Testis (tissue), 3 donors: Measurements from ENCODE around the gene CXCR2. TPM values are rescaled to one million over a fixed set of nuclear protein-coding genes. Genes with fewer than 3 reads are reported as not detected.
"Not testable (repeated sequence)": the region's sequence is repeated elsewhere in the genome, so short reads cannot be mapped to it uniquely, and the experiment has no call there.

ENCODE experiments used
- DNase-seq: peaks from one replicate; pipeline ENCODE4 v3.0.0-alpha.2; 2019
- H3K27ac ChIP-seq, 2 donors: fragments of 200-600 bp; sonication (generic); one replicate each; pipeline ENCODE4 v1.5.1; 2019
- H3K27me3 ChIP-seq: fragments of 200-600 bp; sonication (generic); one replicate; pipeline ENCODE4 v1.5.1; 2019
- H3K36me3 ChIP-seq: fragments of 200-600 bp; sonication (generic); one replicate; pipeline ENCODE4 v1.5.1; 2017; ENCODE audit warnings: low read depth; ENCODE audit errors: missing control alignments
- H3K4me1 ChIP-seq: fragments of 200-600 bp; sonication (generic); one replicate; pipeline ENCODE4 v1.5.1; 2019
- H3K4me3 ChIP-seq, 2 donors: fragments of 200-600 bp; sonication (generic); one replicate each; pipeline ENCODE4 v1.5.1; 2017 to 2019
- H3K9me3 ChIP-seq: fragments of 200-600 bp; sonication (generic); one replicate; pipeline ENCODE4 v1.5.1; 2017
- POLR2A ChIP-seq: fragments of 450-650 bp; IDR thresholded peaks from one replicate; pipeline ENCODE4 v1.6.1; 2017; ENCODE audit warnings: antibody characterized with exemption, mild to moderate bottlenecking, moderate library complexity
- WGBS, 2 donors: methylation state at CpG; one replicate each; pipeline ENCODE4 v1.1.5; 2018; 5-methylcytosine and 5-hydroxymethylcytosine counted together
- intact Hi-C: fragments of 100-400 bp; cut with DNase I; formaldehyde crosslinking; loops from one replicate; pipeline ENCODE4 v1.15.1; 2023; ENCODE audit warnings: low total_unique reads
- polyA plus RNA-seq: library from polyadenylated mRNA; stranded (reverse); fragments of 350-450 nt; fragmentation: Illumina TruSeq; extraction: RNeasy Lipid Tissue Mini Kit (QIAGEN cat#74804); gene quantifications from one replicate; pipeline ENCODE4 v1.2.3, GENCODE V29; 2014; ENCODE audit warnings: low read depth, low replicate concordance; ENCODE audit not compliant: insufficient read depth
- total RNA-seq, 2 donors: library from RNA; depleted of rRNA; stranded (reverse); fragments of >200 nt; gene quantifications; one replicate each; pipeline ENCODE4 v1.2.3, GENCODE V29; 2016
- TF ChIP-seq, protein P1 (sequence below), 3 experiments: fragments of 450-650 bp in 2 of 3; fragments of 200-600 bp in 1 of 3; sonication (generic) in 1 of 3; IDR thresholded peaks; one replicate each; pipeline ENCODE4 v1.5.1; 2016 to 2019; ENCODE audit warnings: antibody characterized with exemption in 3 of 3, mild to moderate bottlenecking in 2 of 3, moderate library complexity in 1 of 3

CXCR2 gene
- total and polyA plus RNA-seq, 3 donors from 2014 or later: 0.12 to 0.45 TPM; not detected in 1

DNA sequence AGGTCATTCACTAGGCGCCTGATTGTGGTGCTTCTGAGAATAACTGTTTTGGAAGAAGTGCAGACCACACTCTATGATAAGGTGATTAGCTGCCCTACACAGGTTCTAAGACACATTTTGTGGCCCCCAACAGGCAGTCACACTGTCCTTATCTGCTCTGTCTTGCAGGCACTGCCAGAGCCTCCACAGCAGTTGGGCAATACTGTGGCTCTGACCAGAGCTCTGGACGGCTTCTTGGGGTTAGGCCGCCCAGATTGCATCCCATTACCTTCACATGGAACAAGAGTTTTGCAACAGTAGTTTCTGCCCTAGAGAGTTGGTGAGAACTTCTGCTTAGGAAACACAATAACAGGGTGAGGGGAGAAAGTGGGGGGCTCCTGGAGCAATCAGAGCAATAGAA, 34.1 kb upstream of the CXCR2 start:
- Histone ChIP-seq H3K36me3 (no peaks in the 10 kb centered on the region), H3K4me3 (no peak overlapping the region), H3K27me3 (no peaks in the 10 kb centered on the region), H3K4me1 (no peaks in the 10 kb centered on the region), H3K9me3 (no peaks in the 10 kb centered on the region), H3K27ac (no peak overlapping the region)
- no peak for DNase-seq
- TF ChIP-seq, protein P1, sequence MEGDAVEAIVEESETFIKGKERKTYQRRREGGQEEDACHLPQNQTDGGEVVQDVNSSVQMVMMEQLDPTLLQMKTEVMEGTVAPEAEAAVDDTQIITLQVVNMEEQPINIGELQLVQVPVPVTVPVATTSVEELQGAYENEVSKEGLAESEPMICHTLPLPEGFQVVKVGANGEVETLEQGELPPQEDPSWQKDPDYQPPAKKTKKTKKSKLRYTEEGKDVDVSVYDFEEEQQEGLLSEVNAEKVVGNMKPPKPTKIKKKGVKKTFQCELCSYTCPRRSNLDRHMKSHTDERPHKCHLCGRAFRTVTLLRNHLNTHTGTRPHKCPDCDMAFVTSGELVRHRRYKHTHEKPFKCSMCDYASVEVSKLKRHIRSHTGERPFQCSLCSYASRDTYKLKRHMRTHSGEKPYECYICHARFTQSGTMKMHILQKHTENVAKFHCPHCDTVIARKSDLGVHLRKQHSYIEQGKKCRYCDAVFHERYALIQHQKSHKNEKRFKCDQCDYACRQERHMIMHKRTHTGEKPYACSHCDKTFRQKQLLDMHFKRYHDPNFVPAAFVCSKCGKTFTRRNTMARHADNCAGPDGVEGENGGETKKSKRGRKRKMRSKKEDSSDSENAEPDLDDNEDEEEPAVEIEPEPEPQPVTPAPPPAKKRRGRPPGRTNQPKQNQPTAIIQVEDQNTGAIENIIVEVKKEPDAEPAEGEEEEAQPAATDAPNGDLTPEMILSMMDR (IDR thresholded peaks at IDR 0.05): no peak
- no peak for TF ChIP-seq POLR2A
- WGBS, 2 donors: 74 to 85% methylated on average over 3 of the region's 3 CpGs
- intact Hi-C loops: no loop called here

DNA sequence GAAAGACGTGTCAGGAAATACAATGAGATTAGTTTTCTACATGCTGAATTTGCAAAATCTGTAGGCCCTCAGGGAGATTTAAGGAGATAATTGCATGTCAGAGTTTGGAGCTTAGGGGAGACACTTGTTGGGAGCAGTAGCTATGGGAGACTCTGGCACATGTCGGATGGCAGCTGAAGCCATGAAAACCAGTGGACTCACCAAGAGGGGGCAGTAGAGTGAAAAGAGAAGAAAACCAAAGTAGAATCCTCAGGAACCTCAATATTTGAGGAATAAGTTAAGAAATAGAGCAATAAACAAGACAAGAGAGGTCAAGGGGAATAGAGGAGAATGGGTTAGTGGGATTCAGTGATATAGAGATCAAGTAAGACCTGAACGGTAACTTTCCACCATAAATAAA, 31.9 kb upstream of the CXCR2 start:
- no peak for TF ChIP-seq POLR2A
- TF ChIP-seq, protein P1 (IDR thresholded peaks at IDR 0.05): no peak
- DNase-seq: no peak
- no peaks in the 10 kb centered on the region for H3K9me3 ChIP-seq
- no peaks in the 10 kb centered on the region for H3K36me3 ChIP-seq
- no peaks in the 10 kb centered on the region for H3K27me3 ChIP-seq
- H3K4me1 ChIP-seq: no peaks in the 10 kb centered on the region
- WGBS, 2 donors: 90 to 91% methylated on average over 3 of the region's 3 CpGs
- intact Hi-C loops: no loop called here
- H3K4me3 ChIP-seq: no peak overlapping the region
- H3K27ac ChIP-seq: no peak overlapping the region

DNA sequence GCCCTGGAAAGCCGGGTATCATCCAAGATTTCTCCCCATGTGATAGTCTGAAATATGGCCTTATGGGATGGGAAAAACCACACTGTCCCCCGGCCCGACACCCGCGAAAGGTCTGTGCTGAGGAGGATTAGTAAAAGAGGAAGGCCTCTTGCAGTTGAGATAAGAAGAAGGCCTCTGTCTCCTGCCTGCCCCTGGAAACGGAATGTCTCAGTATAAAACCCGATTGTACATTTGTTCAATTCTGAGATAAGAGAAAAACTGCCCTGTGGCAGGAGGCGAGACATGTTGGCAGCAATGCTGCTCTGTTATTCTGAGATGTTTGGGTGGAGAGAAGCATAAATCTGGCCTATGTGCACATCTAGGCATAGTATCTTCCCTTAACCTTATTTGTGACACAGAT, 30.0 kb upstream of the CXCR2 start:
- no peaks in the 10 kb centered on the region for H3K4me1 ChIP-seq
- H3K9me3 ChIP-seq: no peaks in the 10 kb centered on the region
- H3K36me3 ChIP-seq: no peaks in the 10 kb centered on the region
- WGBS, 2 donors: 49 to 50% methylated on average over 8 of the region's 8 CpGs
- TF ChIP-seq, protein P1 (IDR thresholded peaks at IDR 0.05): no peak
- TF ChIP-seq POLR2A: no peak
- no peaks in the 10 kb centered on the region for H3K27me3 ChIP-seq
- H3K27ac ChIP-seq: no peak overlapping the region
- no peak overlapping the region for H3K4me3 ChIP-seq
- intact Hi-C loops: no loop called here
- no peak for DNase-seq

- TF ChIP-seq POLR2A: no peak
- TF ChIP-seq, protein P1 (IDR thresholded peaks at IDR 0.05): no peak
Measured at GRCh38 chr2:218097975-218098374, 27.9 kb upstream of the CXCR2 start.

GRCh38 chr2:218108834-218109233, 17.0 kb upstream of the CXCR2 start:
- H3K4me3 ChIP-seq, H3K27ac ChIP-seq, H3K36me3 ChIP-seq, intact Hi-C loops, H3K9me3 ChIP-seq, DNase-seq, H3K27me3 ChIP-seq, H3K4me1 ChIP-seq: not testable (repeated sequence)
- 81 to 88% methylated on average over 7 of the region's 7 CpGs for WGBS, 2 donors

More at GRCh38 chr2:218097975-218098374, 27.9 kb upstream of the CXCR2 start:
- intact Hi-C loops: no loop called here
- Histone ChIP-seq H3K4me3 (no peak overlapping the region), H3K9me3 (no peaks in the 10 kb centered on the region), H3K36me3 (no peaks in the 10 kb centered on the region), H3K27ac (no peak overlapping the region), H3K27me3 (no peaks in the 10 kb centered on the region), H3K4me1 (no peaks in the 10 kb centered on the region)
- 84 to 91% methylated on average over 3 of the region's 3 CpGs for WGBS, 2 donors
- DNase-seq: no peak

GRCh38 chr2:218121789-218122188, 4.0 kb upstream of the CXCR2 start:
- H3K27me3 ChIP-seq, intact Hi-C loops, H3K9me3 ChIP-seq, H3K27ac ChIP-seq, H3K4me3 ChIP-seq, H3K36me3 ChIP-seq, DNase-seq, H3K4me1 ChIP-seq: not testable (repeated sequence)
- WGBS, 2 donors: 81 to 84% methylated on average over 4 of the region's 4 CpGs

DNA sequence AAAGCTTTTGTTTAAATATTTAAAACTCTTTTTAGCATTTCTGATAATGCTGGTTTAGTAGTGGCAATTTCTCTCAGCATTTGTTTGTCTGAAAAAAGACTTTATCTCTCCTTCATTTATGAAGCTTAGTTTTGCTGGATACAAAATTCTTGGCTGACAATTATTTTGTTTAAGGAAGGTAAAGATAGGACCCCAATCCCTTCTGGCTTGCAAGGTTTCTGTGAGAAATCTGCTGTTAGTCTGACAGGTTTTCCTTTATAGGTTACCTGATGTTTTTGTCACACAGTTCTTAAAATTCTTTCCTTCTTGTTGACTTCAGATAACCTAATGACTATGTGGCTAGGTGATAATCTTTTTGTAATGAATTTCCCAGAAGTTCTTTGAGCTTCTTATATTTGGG, 3.5 kb upstream of the CXCR2 start:
- DNase-seq, H3K27ac ChIP-seq, intact Hi-C loops, H3K4me1 ChIP-seq, H3K9me3 ChIP-seq, H3K4me3 ChIP-seq, H3K36me3 ChIP-seq, H3K27me3 ChIP-seq: not testable (repeated sequence)
